ENCODE data around the gene THTPA.
"Not testable (repeated sequence)": the region's sequence is repeated elsewhere in the genome, so short reads cannot be mapped to it uniquely, and the experiment has no call there.

THTPA gene

DNA sequence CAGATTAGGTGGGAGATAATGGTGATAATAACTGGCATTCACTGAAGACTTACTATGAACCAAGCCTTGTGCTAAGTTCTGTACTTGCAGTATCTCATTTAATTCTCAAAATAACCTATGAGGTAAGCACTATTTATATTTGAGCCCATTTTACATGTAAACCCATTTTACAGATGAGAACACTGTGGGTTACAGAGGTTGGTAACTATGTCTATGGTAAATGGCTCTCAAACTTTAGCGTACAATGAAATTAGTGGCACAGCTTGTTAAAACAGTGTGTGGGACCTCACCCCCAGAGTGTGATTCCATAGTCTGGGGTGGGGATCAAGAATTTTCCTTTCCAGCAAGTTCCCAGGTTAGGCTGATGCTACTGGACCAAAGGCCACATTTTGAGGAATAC, 44.7 kb downstream of the THTPA start:
- H3K36me3 ChIP-seq (ENCODE audit: insufficient read depth, low read length), result no peaks in the 10 kb centered on the region
- H3K27ac ChIP-seq (ENCODE audit: low read depth, low read length), result no peak overlapping the region
- 100% methylated on average over 1 of the region's 1 CpG for WGBS
- H3K9me3 ChIP-seq (ENCODE audit: insufficient read depth, low read depth, low read length), result no peaks in the 10 kb centered on the region
- H3K4me1 ChIP-seq (ENCODE audit: insufficient read depth, low read length), result no peaks in the 10 kb centered on the region
- no peak overlapping the region for H3K4me3 ChIP-seq (ENCODE audit: low read length)
- H3K27me3 ChIP-seq (ENCODE audit: insufficient read depth, low read length), result no peaks in the 10 kb centered on the region
- no peak overlapping the region for H3K9ac ChIP-seq (ENCODE audit: low read depth, low read length)

- Histone ChIP-seq H3K4me3 (ENCODE audit: low read length) (no peak overlapping the region), H3K27me3 (ENCODE audit: insufficient read depth, low read length) (no peaks in the 10 kb centered on the region), H3K9me3 (ENCODE audit: insufficient read depth, low read depth, low read length) (no peaks in the 10 kb centered on the region), H3K9ac (ENCODE audit: low read depth, low read length) (no peak overlapping the region), H3K36me3 (ENCODE audit: insufficient read depth, low read length) (no peaks in the 10 kb centered on the region), H3K4me1 (ENCODE audit: insufficient read depth, low read length) (no peaks in the 10 kb centered on the region), H3K27ac (ENCODE audit: low read depth, low read length) (no peak overlapping the region)
These were observed 45.4 kb downstream of the THTPA start for GRCh38 chr14:23601424-23601823.

DNA sequence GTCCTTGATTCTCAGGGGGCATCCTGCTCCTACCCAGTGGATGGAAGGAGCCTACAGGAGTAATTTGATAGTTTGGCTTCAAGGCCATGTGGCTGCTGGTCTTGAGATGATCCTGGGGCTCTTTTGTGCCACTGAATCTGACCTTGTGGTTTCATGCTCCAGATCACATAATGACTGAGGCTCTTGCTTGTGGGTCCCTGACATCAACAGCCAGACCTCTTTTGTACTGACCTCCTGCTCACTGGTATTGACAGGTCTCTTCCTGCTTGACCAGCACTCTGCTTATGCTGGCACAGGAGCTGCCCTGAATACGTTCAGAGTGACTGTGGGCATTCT, 45.7 kb downstream of the THTPA start:
- Histone ChIP-seq H3K36me3 (ENCODE audit: insufficient read depth, low read length) (no peaks in the 10 kb centered on the region), H3K27me3 (ENCODE audit: insufficient read depth, low read length) (no peaks in the 10 kb centered on the region), H3K4me3 (ENCODE audit: low read length) (no peak overlapping the region), H3K4me1 (ENCODE audit: insufficient read depth, low read length) (no peaks in the 10 kb centered on the region), H3K27ac (ENCODE audit: low read depth, low read length) (no peak overlapping the region), H3K9ac (ENCODE audit: low read depth, low read length) (no peak overlapping the region), H3K9me3 (ENCODE audit: insufficient read depth, low read depth, low read length) (no peaks in the 10 kb centered on the region)
- 87% methylated on average over 1 of the region's 1 CpG for WGBS

DNA sequence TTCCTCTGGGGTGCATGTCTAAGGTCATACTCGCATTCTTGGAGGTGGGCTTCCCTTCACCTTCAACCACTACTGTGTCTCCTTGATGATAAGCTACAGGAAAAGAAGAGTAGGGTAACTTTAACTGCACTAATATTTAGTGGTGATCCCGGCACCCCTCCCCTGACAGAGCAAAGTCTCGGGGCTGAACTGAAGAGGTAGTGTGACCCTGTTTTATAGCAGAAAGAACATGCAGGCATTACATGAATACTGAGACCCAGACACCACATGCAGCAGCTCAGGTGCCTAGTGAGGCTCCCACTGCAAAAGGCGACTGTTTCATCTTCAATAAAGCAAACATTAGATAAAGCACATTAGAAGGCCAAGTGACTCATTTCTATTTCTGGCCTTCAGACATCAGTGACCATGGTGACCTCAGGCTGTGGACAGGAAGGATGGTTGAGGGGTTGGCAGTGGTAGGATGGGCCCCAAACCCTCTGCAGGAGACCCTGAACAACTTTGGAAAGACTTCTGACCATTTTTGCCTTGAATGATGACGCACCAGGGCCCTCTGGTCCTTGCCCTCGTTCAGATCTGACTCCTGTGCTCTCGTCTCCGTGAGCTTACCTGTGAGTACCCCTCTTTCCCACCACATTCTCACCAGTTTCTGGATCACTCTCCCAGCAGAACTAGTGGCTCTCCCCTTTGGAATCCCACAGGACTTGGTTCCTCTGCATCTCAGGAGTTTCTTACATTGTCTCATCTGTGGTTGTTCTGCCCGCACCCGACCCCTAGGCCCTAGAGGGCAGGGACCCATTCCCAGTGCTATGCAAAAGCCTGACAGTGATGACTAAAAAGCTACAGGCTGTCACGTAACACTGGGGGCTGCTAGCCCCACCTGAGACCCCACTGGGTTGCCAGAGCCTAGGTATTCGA, 46.4 kb downstream of the THTPA start:
- no peak overlapping the region for H3K27ac ChIP-seq (ENCODE audit: low read depth, low read length)
- 91% methylated on average over 11 of the region's 12 CpGs for WGBS
- H3K9me3 ChIP-seq (ENCODE audit: insufficient read depth, low read depth, low read length), result no peaks in the 10 kb centered on the region
- no peak overlapping the region for H3K9ac ChIP-seq (ENCODE audit: low read depth, low read length)
- no peaks in the 10 kb centered on the region for H3K27me3 ChIP-seq (ENCODE audit: insufficient read depth, low read length)
- no peaks in the 10 kb centered on the region for H3K4me1 ChIP-seq (ENCODE audit: insufficient read depth, low read length)
- no peak overlapping the region for H3K4me3 ChIP-seq (ENCODE audit: low read length)
- H3K36me3 ChIP-seq (ENCODE audit: insufficient read depth, low read length), result no peaks in the 10 kb centered on the region

DNA sequence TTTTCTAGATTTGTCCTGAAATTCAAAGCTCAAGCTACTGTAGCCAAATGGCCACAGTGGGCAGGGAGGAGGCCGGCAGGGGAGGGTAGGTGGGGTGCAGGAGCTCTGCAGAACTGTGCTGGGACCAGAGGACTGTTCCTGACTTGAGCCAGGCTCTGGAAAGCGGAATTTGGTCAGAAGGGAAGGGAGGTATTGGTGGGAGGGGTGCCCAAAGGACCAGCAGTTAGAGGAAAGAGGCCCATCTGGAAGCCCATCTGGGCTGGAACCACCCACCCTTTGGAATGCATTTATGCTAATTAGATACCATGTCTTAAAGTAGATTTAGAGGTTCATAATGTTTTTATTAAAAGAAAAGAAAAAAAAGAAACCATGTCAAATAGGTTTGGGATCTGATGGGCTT, 47.0 kb downstream of the THTPA start:
- WGBS, result 75% methylated on average over 2 of the region's 2 CpGs
- H3K4me3 ChIP-seq (ENCODE audit: low read length), result no peak overlapping the region
- H3K36me3 ChIP-seq (ENCODE audit: insufficient read depth, low read length), result no peaks in the 10 kb centered on the region
- H3K9me3 ChIP-seq (ENCODE audit: insufficient read depth, low read depth, low read length), result no peaks in the 10 kb centered on the region
- no peaks in the 10 kb centered on the region for H3K27me3 ChIP-seq (ENCODE audit: insufficient read depth, low read length)
- H3K9ac ChIP-seq (ENCODE audit: low read depth, low read length), result no peak overlapping the region
- H3K27ac ChIP-seq (ENCODE audit: low read depth, low read length), result no peak overlapping the region
- H3K4me1 ChIP-seq (ENCODE audit: insufficient read depth, low read length), result no peaks in the 10 kb centered on the region

DNA sequence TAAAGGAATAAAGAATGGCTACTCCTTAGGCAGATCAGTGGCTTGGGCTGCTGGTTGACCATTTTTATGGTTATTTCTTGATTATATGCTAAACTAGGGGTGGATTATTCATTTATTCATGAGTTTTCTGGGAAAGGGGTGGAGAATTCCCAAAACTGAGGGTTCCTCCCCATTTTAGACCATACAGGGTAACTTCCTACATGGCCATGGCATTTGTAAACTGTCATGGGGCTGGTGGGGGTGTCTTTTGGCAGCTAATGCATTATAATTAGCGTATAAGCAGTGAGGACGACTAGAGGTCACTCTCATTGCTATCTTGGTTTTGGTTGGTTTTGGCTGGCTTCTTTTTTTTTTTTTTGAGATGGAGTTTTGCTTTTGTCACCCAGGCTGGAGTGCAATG, 48.1 kb downstream of the THTPA start:
- no peaks in the 10 kb centered on the region for H3K36me3 ChIP-seq (ENCODE audit: insufficient read depth, low read length)
- no peak overlapping the region for H3K4me3 ChIP-seq (ENCODE audit: low read length)
- H3K27ac ChIP-seq (ENCODE audit: low read depth, low read length), result no peak overlapping the region
- no peak overlapping the region for H3K9ac ChIP-seq (ENCODE audit: low read depth, low read length)
- H3K9me3 ChIP-seq (ENCODE audit: insufficient read depth, low read depth, low read length), result no peaks in the 10 kb centered on the region
- H3K27me3 ChIP-seq (ENCODE audit: insufficient read depth, low read length), result no peaks in the 10 kb centered on the region
- H3K4me1 ChIP-seq (ENCODE audit: insufficient read depth, low read length), result no peaks in the 10 kb centered on the region
- WGBS, result 95% methylated on average over 2 of the region's 2 CpGs

- Histone ChIP-seq H3K4me3 (ENCODE audit: low read length) (no peak overlapping the region), H3K9me3 (ENCODE audit: insufficient read depth, low read depth, low read length) (0 out of 2 replicates have a peak, but pooled peaks cover under 1% of the 10 kb centered on the region), H3K9ac (ENCODE audit: low read depth, low read length) (no peak overlapping the region), H3K4me1 (ENCODE audit: insufficient read depth, low read length) (no peaks in the 10 kb centered on the region), H3K36me3 (ENCODE audit: insufficient read depth, low read length) (no peaks in the 10 kb centered on the region), H3K27ac (ENCODE audit: low read depth, low read length) (no peak overlapping the region), H3K27me3 (ENCODE audit: insufficient read depth, low read length) (no peaks in the 10 kb centered on the region)
- 93% methylated on average over 3 of the region's 3 CpGs for WGBS
These were observed 48.7 kb downstream of the THTPA start for GRCh38 chr14:23604675-23605170.

DNA sequence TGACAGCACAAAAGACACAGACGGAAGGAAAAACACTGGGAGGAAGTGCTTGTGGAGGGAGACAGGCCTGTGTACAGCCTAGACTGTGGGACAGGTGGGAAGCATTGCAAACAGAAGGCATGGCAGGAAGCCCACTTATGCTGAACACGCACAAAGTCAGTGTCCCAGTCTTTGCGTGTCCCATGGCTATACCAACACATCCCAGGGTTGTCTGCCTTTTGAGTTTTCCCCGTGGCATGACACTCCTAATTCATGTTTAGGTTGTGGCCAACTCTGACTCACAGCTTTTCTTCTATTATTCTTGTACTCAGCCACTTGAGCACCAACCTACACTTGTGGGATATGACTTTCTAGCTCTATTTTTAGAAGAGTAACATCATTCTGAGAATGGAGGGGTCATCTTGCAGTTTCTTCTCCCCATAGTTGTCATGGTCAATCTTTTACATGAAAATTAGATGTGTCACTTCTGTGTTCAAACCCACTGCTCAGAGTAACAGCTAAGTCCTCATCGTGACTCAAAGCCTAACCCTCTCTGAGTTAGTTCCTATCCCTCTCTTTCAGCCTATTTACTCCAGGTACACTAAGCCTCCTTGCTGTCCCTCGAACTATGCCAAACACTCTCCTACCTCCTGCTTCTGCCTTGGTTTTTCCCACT, 50.0 kb downstream of the THTPA start:
- H3K36me3 ChIP-seq (ENCODE audit: insufficient read depth, low read length), result no peaks in the 10 kb centered on the region
- H3K27ac ChIP-seq (ENCODE audit: low read depth, low read length), result no peak overlapping the region
- H3K27me3 ChIP-seq (ENCODE audit: insufficient read depth, low read length), result no peaks in the 10 kb centered on the region
- no peak overlapping the region for H3K4me3 ChIP-seq (ENCODE audit: low read length)
- WGBS, result 76% methylated on average over 6 of the region's 6 CpGs
- no peaks in the 10 kb centered on the region for H3K4me1 ChIP-seq (ENCODE audit: insufficient read depth, low read length)
- no peak overlapping the region for H3K9ac ChIP-seq (ENCODE audit: low read depth, low read length)
- H3K9me3 ChIP-seq (ENCODE audit: insufficient read depth, low read depth, low read length), result 0 out of 2 replicates have a peak, but pooled peaks cover 5% of the 10 kb centered on the region

- H3K27me3 ChIP-seq (ENCODE audit: insufficient read depth, low read length), result no peaks in the 10 kb centered on the region
- no peak overlapping the region for H3K27ac ChIP-seq (ENCODE audit: low read depth, low read length)
- WGBS, result 67% methylated on average over 1 of the region's 1 CpG
- no peaks in the 10 kb centered on the region for H3K36me3 ChIP-seq (ENCODE audit: insufficient read depth, low read length)
- H3K9me3 ChIP-seq (ENCODE audit: insufficient read depth, low read depth, low read length), result 0 out of 2 replicates have a peak, but pooled peaks cover 5% of the 10 kb centered on the region
- H3K4me3 ChIP-seq (ENCODE audit: low read length), result no peak overlapping the region
- H3K4me1 ChIP-seq (ENCODE audit: insufficient read depth, low read length), result no peaks in the 10 kb centered on the region
- no peak overlapping the region for H3K9ac ChIP-seq (ENCODE audit: low read depth, low read length)
These were observed 52.4 kb downstream of the THTPA start for GRCh38 chr14:23608454-23608853.

GRCh38 chr14:23609001-23609400, 52.9 kb downstream of the THTPA start:
- no peaks in the 10 kb centered on the region for H3K4me1 ChIP-seq (ENCODE audit: insufficient read depth, low read length)
- WGBS, result 90% methylated on average over 3 of the region's 3 CpGs

GRCh38 chr14:23609411-23610089, 53.5 kb downstream of the THTPA start:
- H3K9me3 ChIP-seq (ENCODE audit: insufficient read depth, low read depth, low read length); H3K36me3 ChIP-seq (ENCODE audit: insufficient read depth, low read length); H3K4me3 ChIP-seq (ENCODE audit: low read length); H3K27ac ChIP-seq (ENCODE audit: low read depth, low read length); H3K9ac ChIP-seq (ENCODE audit: low read depth, low read length); H3K27me3 ChIP-seq (ENCODE audit: insufficient read depth, low read length); H3K4me1 ChIP-seq (ENCODE audit: insufficient read depth, low read length): not testable (repeated sequence)
- WGBS, result 75% methylated on average over 6 of the region's 7 CpGs

More at GRCh38 chr14:23609001-23609400, 52.9 kb downstream of the THTPA start:
- no peak overlapping the region for H3K9ac ChIP-seq (ENCODE audit: low read depth, low read length)
- no peak overlapping the region for H3K27ac ChIP-seq (ENCODE audit: low read depth, low read length)
- H3K36me3 ChIP-seq (ENCODE audit: insufficient read depth, low read length), result no peaks in the 10 kb centered on the region
- H3K27me3 ChIP-seq (ENCODE audit: insufficient read depth, low read length), result no peaks in the 10 kb centered on the region
- no peak overlapping the region for H3K4me3 ChIP-seq (ENCODE audit: low read length)
- 0 out of 2 replicates have a peak, but pooled peaks cover 5% of the 10 kb centered on the region for H3K9me3 ChIP-seq (ENCODE audit: insufficient read depth, low read depth, low read length)

Measured in HUES64 (cell line).